Measurements from ENCODE around the gene LUM. TPM values are rescaled to one million over a fixed set of nuclear protein-coding genes. Genes with fewer than 3 reads are reported as not detected.

The LUM gene
- total RNA-seq, 4 donors from 2014 or later, result 5.1 to 51.5 (median 30.7) TPM

DNA sequence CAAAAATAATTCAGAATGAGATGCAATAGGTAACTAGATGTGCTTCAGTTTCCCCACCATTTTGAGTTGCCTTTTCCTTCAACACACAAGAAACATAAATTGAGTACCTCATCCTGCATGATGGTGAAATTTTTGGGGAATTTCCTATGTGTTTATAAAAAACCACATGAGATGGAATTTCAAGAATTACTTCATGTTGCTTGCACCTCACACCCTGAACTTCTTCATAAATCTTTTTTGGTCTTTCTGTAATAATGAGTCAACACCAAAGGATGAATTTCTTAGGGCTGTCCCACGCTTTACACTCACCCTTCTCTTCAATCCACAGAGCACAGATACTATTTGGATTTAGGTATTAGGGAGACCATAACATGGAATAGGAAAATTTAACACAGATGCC, 22.6 kb upstream of the LUM start:
- DNase-seq, result no peak
- no peaks in the 10 kb centered on the region for H3K36me3 ChIP-seq
- TF ChIP-seq CTCF (IDR thresholded peaks at IDR 0.05) (no peak), POLR2A (IDR thresholded peaks at IDR 0.05) (no peak)
- WGBS, 2 donors, result 50 to 91% methylated on average over 1 of the region's 1 CpG
- H3K9me3 ChIP-seq, result no peaks in the 10 kb centered on the region
- no peak overlapping the region for H3K4me3 ChIP-seq
- no peak overlapping the region for H3K27ac ChIP-seq
- intact Hi-C loops (cut with DNase I), result no loop called here
- peaks cover 0 to 14% (median 4%) of the 10 kb centered on the region in 3 donors for H3K4me1 ChIP-seq
- H3K27me3 ChIP-seq, result no peaks in the 10 kb centered on the region

GRCh38 chr12:91129662-91130362, 18.5 kb upstream of the LUM start:
- no peaks in the 10 kb centered on the region for H3K27me3 ChIP-seq
- no peak for DNase-seq
- peaks cover 0 to 19% (median 7%) of the 10 kb centered on the region in 3 donors for H3K4me1 ChIP-seq
- no peaks in the 10 kb centered on the region for H3K9me3 ChIP-seq
- no peaks in the 10 kb centered on the region for H3K36me3 ChIP-seq
- H3K4me3 ChIP-seq, result no peak overlapping the region
- WGBS, 2 donors, result 87 to 94% methylated on average over 2 of the region's 2 CpGs
- intact Hi-C loops (cut with DNase I), result no loop called here
- no peak overlapping the region for H3K27ac ChIP-seq
- no peak for TF ChIP-seq POLR2A (IDR thresholded peaks at IDR 0.05)
- no peak for TF ChIP-seq CTCF (IDR thresholded peaks at IDR 0.05)

GRCh38 chr12:91127751-91128150, 16.5 kb upstream of the LUM start:
- TF ChIP-seq CTCF (IDR thresholded peaks at IDR 0.05), result no peak
- TF ChIP-seq POLR2A (IDR thresholded peaks at IDR 0.05), result no peak
- intact Hi-C loops (cut with DNase I), result no loop called here
- WGBS, 2 donors, result 54 to 64% methylated on average over 3 of the region's 3 CpGs
- Histone ChIP-seq H3K4me1 (peaks cover 0 to 19% (median 7%) of the 10 kb centered on the region in 3 donors), H3K27me3 (no peaks in the 10 kb centered on the region), H3K27ac (no peak overlapping the region), H3K9me3 (no peaks in the 10 kb centered on the region), H3K4me3 (no peak overlapping the region), H3K36me3 (no peaks in the 10 kb centered on the region)
- no peak for DNase-seq

GRCh38 chr12:91127306-91127705, 16.0 kb upstream of the LUM start:
- no peaks in the 10 kb centered on the region for H3K9me3 ChIP-seq
- no peak for DNase-seq
- no peaks in the 10 kb centered on the region for H3K27me3 ChIP-seq
- intact Hi-C loops (cut with DNase I), result no loop called here
- no peaks in the 10 kb centered on the region for H3K36me3 ChIP-seq
- H3K4me1 ChIP-seq, result peaks cover 0 to 19% (median 7%) of the 10 kb centered on the region in 3 donors
- no peak for TF ChIP-seq CTCF (IDR thresholded peaks at IDR 0.05)
- no peak for TF ChIP-seq POLR2A (IDR thresholded peaks at IDR 0.05)
- H3K27ac ChIP-seq, result peak overlapping the region in 1 of 4 donors; percentile 3
- H3K4me3 ChIP-seq, result no peak overlapping the region
- 67 to 70% methylated on average over 2 of the region's 2 CpGs for whole genome bisulfite sequencing, 2 donors

DNA sequence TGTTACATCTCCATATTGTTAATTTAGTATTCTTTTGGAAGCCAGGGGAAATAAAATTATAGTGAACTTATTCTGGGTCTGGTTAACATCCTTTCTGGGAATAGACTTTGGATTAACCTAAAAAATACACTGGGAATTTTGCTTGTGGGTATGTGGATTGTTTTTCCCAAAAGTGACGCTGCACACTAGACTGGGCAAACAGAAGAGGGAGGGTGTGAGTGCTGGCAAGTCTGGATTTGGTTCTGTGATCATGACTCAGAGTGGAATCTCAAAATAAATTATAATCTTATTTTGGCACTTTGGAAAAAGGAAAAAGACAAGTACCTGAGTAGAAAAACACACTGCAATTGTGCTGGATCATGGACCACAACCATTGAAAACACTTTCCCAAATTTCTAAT, 15.2 kb upstream of the LUM start:
- Histone ChIP-seq H3K36me3 (no peaks in the 10 kb centered on the region), H3K4me3 (no peak overlapping the region), H3K27ac (peak overlapping the region in 2 of 4 donors; percentile 3 to 14), H3K9me3 (no peaks in the 10 kb centered on the region), H3K27me3 (no peaks in the 10 kb centered on the region), H3K4me1 (peaks cover 0 to 19% (median 7%) of the 10 kb centered on the region in 3 donors)
- no peak for TF ChIP-seq POLR2A (IDR thresholded peaks at IDR 0.05)
- no peak for TF ChIP-seq CTCF (IDR thresholded peaks at IDR 0.05)
- WGBS, 2 donors, result 21 to 40% methylated on average over 1 of the region's 1 CpG
- no peak for DNase-seq
- intact Hi-C loops (cut with DNase I), result no loop called here
